Measurements from ENCODE around the gene TAX1BP1.

The TAX1BP1 gene
- 202 to 232 (median 212) reads per million in 4 experiments for total RNA-seq

DNA sequence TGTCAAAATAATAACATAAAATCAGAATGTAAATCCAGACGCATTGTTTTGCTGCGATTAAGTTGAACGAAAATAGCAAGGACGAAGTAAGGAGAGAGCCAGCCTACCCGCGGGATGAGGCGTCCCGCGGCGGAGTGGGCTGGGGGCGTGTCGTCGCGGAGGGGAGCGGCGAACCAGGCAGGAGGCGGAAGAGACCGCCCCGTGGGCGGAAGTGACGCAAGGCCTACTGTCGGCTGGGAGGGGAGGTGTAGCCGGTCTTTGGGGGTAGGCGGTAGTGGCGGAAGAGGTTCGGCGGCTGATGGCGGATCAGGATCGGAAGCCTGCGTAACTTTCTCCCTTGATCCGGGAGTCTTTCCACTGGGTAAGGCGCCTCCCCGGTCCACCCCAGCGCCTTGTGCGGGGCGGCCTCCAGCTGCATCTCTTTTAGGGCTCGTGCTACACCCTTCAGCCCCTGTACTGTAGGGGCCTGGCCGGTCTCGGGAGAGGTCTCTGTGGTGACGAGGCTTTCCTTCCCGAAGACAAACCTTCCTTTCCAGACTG lies at the start of gene TAX1BP1:
Gene TAX1BP1 (plus strand): TSS at position 254 of the 540 bp plus-strand sequence. CDS start 8,363 bp downstream, outside the sequence.
- peak; percentile 87 for DNase-seq

DNA sequence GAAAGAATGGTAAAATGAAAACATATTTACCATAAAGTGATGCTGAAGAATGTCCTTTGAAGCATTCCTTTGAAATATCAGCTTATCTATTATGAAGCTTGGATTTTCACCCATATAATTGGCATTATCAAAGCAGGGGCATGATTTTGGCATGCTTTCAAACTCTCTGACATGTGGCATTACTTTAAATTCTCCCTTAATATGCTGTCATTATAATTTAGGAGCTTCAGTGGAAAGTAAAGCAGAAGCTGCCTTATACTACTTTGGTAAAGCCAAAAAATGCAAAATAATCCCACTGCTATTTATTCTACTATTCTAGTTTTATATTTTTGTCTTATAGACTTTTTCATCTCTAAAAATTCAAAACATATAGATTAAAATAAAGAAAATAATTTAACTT lies 49.3 kb upstream of the TAX1BP1 start:
- no peak for DNase-seq

DNA sequence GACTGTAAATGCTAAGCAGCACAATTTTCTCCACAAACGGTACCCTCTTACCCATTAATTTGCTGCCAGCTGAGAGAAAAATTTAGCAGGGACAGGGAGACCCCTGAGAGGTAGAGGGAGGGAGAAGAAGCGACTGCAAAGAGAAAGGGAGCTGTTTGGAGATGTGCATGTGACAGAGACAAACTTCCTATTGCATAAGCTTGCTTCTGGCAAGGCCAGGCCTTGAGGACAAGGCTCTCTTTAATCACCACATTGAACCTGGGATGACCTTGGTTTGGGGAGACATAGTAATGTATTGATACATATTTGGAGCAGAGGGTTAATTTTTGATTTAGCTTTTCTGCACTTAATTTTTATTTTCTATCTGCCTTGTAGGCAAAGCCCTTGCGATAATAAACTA lies 46.2 kb upstream of the TAX1BP1 start:
- no peak for DNase-seq

DNA sequence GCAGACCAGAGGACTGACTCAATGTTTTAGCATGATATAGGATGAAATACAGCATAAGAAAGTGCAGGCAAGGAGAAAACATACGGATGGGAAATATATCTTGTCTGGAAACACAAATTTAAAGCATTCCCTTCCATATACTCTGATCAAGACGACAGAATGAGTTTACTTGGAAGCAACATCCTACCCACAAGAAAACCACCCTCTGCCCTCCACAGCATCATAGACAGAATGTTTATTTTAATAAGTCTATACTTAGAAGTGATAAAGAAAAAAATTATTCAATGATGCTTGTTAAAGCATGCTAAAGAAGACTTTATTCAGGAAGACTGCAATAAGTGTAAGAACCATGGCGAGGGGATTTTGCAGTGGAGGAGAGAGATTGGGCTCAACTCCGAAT lies 44.9 kb upstream of the TAX1BP1 start:
- DNase-seq: no peak

DNA sequence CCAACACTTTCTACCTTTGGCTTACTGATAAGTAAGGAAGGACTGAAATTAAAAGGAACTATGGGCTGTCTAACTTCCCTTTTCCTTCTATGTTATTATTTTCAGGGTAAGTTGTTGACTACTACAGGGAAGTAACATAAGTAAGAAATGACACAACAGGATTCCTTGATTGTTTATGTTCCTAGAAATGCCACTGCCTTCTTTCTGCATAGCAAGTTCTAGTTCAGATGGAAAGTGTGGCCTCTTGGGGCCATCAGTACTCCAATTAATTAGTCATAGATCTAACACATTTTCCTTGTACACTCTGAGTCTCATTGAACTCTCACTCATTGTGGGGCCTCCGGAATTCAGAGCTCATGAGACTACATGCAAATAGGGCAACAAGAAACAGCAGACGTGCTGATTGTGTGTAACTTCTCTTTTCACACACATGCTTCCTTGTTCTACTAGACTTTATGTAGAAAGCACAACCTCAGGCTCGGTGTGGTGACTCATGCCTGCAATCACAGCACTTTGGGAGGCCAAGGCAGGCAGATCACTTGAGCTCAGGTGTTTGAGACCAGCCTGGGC lies 42.0 kb upstream of the TAX1BP1 start:
- DNase-seq: no peak

DNA sequence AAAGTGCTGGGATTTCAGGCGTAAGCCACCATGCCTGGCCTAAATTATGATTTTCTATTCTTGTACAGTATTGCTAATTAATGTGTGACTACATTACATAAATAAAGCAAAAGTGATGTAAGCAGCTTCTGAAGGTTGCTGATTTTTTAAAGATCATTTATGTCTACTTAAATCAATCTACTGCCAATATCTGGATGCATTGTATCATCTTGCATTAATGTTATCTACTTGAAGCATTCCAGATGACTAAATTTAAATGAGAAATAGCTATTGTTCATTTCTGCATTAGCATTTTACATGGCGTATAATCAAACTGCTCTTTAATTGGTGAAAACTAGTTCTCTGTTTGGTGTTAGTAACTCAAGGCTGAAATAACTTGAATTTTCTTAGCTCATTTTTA lies 40.2 kb upstream of the TAX1BP1 start:
- no peak for DNase-seq

DNA sequence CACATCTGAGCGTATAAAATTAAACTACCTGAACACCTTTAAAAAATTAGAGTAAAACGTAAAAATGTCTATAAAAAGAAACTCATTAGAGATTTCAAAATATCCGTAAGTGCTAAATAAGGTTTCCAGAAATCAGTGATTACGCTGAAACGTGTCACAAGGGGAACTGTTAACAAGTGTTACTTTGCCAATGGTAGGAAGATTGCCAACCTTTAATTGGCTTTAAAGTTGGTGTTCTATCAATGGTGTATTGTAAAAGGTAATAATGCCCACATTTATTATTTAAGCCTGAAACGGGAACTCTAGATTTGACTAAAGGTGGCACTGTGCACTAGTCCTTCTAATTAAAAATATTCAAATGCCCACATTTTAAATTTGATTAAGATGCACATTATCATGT lies 39.5 kb upstream of the TAX1BP1 start:
- no peak for DNase-seq

DNA sequence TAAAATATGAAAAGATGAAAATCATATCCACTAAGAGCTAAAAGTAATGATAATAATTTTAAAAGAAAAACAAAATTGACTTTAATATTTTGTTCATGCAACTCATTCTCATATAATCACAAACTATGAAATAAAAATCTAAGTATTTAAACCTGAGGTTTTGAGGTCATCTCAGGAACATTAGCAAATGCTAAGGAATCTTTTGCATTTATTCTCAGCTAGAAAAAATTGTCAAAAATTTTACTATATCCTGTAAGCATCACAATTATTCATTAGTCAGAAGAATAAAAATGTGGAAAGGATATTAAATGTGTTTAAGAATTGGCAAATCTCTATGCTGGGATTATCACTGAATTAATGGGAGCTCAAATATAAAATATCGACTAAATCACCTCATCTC lies 36.8 kb upstream of the TAX1BP1 start:
- no peak for DNase-seq

DNA sequence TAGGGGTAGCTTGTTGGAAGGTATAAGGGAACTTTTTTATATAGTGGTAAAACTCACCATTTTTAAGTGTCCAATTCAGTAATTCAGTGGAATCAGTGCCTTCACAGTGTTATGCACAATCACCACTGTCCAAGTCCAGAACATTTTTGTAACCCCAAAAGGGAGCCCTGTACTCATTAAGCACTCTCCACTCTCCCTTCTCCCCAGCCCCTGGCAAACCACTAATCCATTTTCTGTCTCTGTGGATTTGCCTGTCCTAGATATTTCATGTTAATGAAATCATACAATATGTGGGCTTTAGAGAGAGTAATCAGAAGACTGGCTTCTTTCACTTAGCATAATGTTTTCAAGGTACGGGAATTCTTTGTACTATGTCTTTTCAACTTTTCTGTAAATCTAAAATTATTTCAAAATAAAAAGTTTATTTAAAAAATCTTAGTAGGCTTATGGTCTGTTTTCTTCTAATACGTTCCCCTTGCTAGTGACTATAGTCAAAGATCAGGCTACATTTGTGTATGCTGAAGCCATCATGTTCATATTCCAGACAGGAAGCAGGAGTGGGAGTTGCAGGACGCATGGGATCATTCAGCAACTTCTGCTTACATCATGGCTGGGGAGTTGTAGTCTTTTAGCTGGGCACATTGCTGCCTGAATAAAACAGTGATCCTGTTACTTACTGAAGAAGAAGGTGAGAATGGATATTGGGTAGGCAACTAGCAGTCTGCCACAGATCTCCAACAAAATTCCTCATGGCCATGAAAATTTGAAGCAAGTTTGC lies 35.4 kb upstream of the TAX1BP1 start:
- no peak for DNase-seq

DNA sequence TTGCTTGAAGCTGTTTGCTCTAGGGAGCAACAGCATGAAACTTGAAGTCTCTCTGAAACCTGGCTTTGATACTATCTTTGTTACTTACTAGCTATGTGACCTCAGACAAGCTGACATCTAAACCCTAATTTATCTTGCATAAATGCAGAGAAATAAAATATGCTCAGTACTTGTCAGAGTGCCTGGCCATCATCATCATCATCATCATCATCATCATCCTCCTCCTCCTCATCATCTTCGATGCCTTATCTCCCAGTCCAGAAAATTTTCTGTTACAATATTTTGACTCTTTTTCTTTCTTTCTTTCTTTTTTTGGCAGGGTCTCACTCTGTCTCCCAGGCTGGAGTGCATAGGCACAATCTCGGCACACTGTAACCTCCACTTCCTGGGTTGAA lies 34.8 kb upstream of the TAX1BP1 start:
- DNase-seq: no peak

DNA sequence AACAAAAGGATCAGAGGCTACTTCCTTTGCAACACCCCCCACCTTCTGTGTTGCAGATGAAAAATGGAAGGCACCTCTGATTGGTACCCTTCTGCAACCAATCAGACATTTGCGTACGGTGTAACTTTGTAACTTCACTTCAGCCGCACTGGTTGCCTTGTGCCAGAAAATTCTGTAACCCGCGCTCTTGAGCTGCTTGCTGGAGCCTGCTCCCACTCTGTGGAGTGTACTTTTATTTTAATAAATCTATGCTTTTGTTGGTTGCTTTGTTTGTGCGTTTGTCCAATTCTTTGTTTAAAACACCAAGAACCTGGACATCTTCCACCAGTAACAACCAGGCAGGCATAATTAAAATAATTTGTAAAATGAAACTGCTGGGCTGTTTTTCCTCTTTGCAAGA lies 31.5 kb upstream of the TAX1BP1 start:
- DNase-seq: no peak

DNA sequence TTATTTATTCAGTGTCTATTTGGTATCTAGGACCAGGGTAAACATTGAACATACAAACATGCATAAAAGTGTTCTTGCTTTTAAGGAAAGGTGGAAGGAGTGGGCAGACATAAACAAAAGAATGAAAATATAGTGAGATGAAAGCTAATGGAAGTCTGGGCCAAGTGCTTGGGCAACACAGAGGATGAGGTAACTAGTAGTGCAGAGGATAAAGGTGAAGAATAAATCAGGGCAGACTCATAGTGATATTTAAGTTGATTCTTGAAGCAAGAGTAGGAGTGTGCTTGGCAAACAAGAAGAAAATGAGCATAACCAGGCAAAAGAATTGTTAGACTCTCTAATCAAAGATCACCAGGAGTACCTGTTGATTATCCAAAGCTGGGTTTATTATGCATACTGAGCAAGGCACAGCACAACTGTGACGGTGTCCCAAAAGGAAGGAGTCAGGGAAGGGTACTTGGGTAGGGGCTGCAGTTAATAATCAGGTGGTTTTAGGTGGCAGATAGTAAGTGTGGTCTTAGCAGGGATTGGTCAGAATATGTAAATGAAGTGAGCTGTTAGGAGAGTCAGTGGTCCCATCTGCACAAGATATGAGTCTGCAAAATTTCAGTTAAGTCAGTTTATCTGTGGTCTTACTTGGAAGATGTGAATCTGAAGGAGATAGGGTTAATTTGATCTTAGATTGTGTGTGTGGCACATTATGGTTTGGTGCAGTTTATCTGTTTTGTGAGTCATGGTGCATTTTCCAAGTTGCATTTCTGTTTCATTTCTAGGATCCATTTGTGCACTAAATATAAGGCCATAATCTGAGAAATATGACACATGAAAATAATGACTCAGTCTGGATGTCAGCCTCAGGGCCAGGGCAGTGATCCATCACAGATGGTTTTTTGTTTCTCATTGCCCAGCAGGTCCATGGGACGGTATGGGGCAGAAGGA lies 30.6 kb upstream of the TAX1BP1 start:
- DNase-seq: no peak

DNA sequence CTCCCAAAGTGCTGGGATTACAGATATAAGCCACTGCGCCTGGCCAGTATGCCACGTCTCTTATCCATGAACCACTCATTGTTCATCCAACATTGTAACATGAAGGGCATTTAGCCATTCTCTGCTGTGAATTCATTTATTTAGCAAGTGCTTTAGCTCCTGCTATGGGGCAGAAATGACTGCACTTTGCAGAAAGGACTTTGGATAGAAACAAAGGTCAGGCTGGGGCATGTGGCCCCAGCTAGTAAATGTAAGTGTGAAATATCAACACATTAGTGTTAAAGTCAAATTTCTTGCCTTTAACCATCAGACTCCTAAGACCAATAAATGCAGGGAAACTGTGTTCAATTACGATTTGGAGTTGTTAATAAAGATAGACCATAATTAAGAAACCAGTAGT lies 27.7 kb upstream of the TAX1BP1 start:
- no peak for DNase-seq

DNA sequence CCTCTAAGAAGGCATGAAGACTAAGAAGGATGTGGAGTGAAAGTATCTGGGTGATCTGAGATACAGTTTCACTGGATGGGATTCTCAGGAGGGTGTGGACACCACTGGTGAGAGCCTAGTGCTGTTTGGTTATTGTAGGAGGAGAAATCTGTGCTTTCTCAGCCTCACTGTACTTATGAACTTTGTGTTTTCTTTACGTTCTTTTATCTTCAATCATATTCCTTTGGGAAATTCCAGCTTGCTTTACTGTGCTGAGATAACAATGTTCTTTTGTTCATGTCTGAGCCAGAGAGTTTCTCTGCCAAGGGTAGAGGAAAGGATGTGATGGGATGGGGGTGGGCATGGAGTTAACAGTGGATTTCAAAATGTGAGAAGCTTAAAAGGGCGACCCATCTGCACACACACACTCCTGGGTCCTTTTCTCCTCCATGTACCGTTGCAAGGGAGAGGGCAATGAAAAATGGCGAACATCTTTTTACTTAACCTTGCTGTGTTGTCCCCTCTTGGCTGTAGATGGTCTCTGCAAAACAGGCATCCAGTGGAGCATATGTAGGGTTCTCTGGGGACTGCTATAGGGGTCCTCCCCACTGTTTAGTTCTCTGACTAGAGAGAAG lies 25.0 kb upstream of the TAX1BP1 start:
- no peak for DNase-seq

DNA sequence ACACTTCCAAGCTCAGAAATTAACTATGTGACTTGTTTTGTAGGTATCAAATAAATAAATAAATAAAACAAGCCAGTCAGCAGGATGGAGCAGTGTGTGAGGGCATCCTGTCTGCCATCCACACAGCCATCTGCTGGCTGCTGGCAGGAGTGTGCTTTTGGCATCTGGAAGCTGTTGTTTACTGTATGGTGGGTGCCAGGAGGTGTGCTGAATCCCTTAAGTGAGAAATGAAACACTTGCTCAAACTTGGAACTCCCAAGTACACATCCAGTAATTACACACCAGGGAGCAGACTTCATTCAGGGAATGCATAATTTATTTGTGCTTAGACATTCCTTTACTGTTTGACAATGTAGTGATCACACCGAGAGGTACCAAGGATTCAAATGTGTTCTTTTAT lies 16.9 kb upstream of the TAX1BP1 start:
- no peak for DNase-seq

DNA sequence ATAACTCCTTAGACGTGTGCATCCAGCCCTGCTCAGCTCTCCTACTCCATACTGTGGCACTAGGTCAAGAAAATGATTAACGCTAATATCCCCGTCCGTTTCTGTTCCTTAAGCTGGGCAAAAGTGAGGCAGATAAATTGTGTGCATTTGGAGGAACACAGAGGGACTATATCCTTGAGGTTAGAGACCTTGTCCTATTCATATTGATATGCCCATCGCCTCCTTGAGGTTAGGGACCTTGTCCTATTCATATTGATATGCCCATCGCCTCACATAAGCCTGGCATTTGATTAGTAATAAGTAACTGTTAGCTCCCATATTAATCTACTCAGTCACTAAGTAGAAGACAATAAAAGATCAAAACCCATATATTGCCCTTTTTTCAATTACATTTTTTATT lies 12.9 kb upstream of the TAX1BP1 start:
- no peak for DNase-seq

DNA sequence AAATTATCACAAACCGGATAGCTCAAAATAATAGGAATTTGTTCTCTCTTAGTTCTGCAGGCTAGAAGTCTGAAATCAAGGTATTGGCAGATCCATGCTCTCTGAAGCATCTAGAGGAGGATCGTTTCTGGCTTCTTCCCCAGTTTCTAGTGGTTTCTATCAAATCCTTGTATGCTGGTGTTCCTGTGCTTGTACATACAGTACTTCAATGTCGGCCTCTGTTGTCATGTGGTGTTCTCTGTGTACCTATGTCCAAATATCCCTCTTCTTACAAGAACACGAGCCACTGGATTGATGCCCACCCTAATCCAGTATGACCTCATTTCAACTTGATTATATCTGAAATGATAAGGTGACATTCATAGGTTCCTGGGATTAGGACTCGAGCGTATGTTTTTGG lies 9.8 kb upstream of the TAX1BP1 start:
- DNase-seq: no peak

DNA sequence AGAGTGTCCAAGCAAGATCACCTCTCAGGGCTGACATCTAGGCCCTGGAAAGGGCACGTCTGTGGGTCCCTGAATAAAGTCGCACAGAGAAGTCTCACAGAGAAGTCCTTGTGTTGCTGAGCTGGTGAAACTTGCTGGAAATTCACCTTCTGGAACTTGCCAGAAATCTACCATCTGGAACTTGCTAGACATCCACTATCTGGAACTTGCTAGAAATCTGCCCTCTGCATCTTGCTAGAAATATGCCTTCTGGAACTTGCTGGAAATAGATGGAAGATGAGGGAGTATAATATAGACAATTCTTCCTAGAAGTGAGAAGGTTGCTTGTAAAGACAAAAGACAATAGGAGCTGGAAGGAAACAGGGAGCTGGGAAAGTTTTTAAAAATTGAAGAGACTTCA lies 5.4 kb upstream of the TAX1BP1 start:
- no peak for DNase-seq

DNA sequence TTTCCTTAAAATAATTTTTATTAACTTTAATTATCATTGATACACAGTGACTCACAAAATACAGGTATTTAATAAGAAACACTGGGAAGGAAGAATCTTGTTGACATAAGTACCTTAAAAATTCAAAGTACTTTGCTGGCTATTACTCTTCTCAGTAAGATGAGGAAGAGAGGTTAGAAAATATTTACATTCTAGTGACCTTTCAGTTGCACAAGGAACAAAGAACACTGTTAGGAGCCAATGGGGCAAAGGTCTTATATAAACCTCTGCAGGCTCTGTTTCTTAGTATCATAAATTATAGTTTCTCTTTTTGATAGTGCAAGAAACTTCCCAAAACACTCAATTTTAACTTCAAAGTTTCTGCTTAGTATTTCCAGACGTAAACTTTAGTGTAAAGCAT lies 4.8 kb upstream of the TAX1BP1 start:
- no peak for DNase-seq

DNA sequence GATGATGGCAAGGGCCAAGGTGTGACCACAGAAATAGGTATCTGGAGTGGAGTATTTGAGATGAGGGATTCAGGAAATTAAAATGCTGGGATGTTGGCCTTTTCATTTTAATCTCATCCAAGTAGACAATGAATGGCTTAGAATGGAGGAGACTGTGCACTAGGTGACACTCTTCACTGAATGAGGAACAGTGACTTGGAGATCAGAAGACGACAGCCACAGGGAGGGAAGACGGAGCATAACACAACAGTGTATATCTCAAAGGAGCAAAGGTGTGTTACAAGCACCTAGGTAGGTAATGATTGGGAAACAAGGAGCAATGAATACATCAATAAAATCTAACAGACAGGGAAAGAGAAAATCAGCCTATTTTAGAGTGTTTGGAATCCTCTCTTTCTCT lies 4.1 kb upstream of the TAX1BP1 start:
- no peak for DNase-seq

DNA sequence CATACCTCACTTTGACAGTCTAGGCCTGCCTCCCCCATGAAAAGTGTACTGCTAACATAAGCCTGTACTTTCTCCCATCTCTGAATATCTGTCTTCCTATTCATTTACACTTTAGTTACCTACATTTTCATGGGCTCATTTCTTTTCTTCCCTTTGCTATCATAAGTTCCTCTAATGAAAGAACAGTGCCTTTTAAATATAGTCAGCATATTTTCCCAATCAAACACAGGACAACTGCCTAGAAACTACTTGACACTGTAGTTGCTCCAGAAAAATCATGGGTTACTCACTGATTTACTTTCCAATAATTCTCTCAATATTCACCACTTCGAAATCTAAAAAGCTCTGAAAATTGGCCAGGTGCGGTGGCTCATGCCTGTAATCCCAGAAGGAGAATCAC lies 2.8 kb upstream of the TAX1BP1 start:
- DNase-seq: no peak

DNA sequence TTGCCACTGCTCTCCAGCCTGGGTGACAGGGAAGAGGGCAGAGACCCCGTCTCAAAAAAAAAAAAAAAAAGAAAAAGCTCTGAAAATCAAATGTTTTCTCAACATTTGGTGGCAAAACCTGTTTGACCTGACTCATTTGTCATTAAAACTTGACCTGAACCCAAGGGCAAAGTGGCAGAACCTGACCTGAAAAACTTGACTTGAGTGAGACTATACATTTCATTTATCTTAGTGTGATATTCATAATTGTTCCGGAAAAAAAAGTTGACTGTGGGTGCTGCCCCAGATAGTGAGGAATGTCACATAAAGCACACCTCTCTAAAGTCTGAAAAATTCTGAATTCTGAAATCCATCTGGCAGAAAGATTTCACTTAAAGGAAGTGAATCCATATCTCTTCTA lies 2.3 kb upstream of the TAX1BP1 start:
- DNase-seq: no peak

Data from effector CD8-positive, alpha-beta T cell (primary cell).